Measurements from ENCODE around the gene CCDC80. TPM values are rescaled to one million over a fixed set of nuclear protein-coding genes. Genes with fewer than 3 reads are reported as not detected.

Gene CCDC80
- 0.14 TPM for polyA plus RNA-seq

GRCh38 chr3:112640930-112641801 is at the start of gene CCDC80:
Gene CCDC80, minus strand, starts transcription at chr3:112641143. Its CDS starts 1,238 bp downstream, at chr3:112639905.
- Mint-ChIP-seq H3K27me3 (peaks cover 6% of the 10 kb centered on the region), H3K36me3 (no peaks in the 10 kb centered on the region), H3K27ac (no peak within 1 kb of the TSS), H3K4me1 (peaks cover 2 to 10% (median 4%) of the 10 kb centered on the region in 3 donors), H3K4me3 (no peak within 1 kb of the TSS), H3K9me3 (no peaks in the 10 kb centered on the region)

DNA sequence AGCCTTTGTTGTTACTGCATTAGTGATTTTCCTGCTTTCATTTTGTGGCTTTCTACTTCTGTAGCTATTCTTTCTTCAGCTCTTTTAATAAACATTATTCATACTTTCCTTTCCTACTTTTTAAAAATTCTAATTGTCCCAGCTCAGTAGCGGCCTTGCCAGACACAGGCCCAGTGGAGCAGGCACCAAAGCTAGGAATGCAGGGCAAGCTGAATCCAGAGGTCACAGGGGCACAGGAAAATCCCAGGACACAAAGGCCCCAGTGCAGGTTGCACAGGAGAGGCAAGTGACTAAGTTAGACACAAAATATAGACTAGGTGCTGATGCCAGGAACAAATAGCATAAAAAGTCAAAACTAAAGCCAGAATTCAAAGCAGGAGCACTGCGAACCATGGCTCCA is 49.0 kb upstream of the CCDC80 start:
- Mint-ChIP-seq H3K4me3 (no peak overlapping the region), H3K27ac (no peak overlapping the region), H3K4me1 (peaks cover 0 to 9% (median 0%) of the 10 kb centered on the region in 3 donors), H3K36me3 (peaks cover 1% of the 10 kb centered on the region), H3K27me3 (no peaks in the 10 kb centered on the region), H3K9me3 (no peaks in the 10 kb centered on the region)

- Mint-ChIP-seq H3K4me1 (peaks cover 0 to 9% (median 0%) of the 10 kb centered on the region in 3 donors), H3K36me3 (peaks cover 1% of the 10 kb centered on the region), H3K9me3 (no peaks in the 10 kb centered on the region), H3K27ac (no peak overlapping the region), H3K27me3 (no peaks in the 10 kb centered on the region), H3K4me3 (no peak overlapping the region)
These were observed 48.4 kb upstream of the CCDC80 start for GRCh38 chr3:112689385-112689784.

DNA sequence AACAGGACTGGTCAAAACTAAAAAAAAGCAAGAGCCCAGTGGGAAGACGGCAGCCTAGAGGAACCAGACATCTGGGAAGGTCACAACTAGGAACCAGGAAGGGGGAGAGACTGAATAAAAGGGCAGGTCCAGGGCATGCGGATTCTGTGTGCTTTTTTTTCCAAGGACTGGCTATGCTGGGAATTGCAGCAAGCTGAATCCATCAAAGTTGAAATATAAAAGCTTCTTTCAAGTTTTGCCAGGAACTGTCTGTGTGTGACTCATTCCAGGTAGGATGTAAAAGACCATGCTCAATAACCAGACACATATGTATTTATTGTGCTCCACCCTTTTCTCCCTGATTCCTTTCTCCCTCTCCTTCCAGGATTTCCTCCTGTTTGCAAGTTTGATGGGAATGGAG is 47.9 kb upstream of the CCDC80 start:
- Mint-ChIP-seq H3K27ac (peak overlapping the region in 1 of 3 donors; percentile 50), H3K4me3 (no peak overlapping the region), H3K27me3 (no peaks in the 10 kb centered on the region), H3K36me3 (peaks cover 1% of the 10 kb centered on the region), H3K9me3 (no peaks in the 10 kb centered on the region), H3K4me1 (peaks cover 0 to 9% (median 0%) of the 10 kb centered on the region in 3 donors)

GRCh38 chr3:112688085-112688769 is 47.3 kb upstream of the CCDC80 start:
- no peaks in the 10 kb centered on the region for H3K27me3 Mint-ChIP-seq
- peak overlapping the region in 1 of 3 donors; percentile 50 for H3K27ac Mint-ChIP-seq
- no peaks in the 10 kb centered on the region for H3K9me3 Mint-ChIP-seq
- no peak overlapping the region for H3K4me3 Mint-ChIP-seq
- H3K36me3 Mint-ChIP-seq, result no peaks in the 10 kb centered on the region
- H3K4me1 Mint-ChIP-seq, result peaks cover 0 to 9% (median 0%) of the 10 kb centered on the region in 3 donors

DNA sequence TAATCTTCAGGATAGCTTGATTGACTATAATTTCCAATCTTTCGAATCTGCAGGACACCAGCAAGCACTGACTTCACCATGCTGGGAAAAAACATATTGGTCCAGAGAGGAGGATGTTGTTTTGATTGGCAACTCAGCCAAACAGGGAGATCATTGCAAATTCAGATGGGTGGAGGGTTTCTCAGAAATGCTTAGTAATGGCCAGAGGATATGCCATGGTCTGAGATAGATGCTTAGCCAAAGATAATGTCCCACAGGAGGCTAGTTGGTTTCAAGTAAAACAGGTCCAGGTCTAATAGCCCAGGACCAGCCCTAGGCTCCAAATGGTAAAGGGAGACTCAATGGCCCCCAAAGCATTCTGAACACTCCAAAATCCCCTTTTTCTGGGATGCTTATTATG is 46.7 kb upstream of the CCDC80 start:
- H3K4me1 Mint-ChIP-seq, result peaks cover 0 to 9% (median 0%) of the 10 kb centered on the region in 3 donors
- H3K9me3 Mint-ChIP-seq, result no peaks in the 10 kb centered on the region
- no peaks in the 10 kb centered on the region for H3K36me3 Mint-ChIP-seq
- no peaks in the 10 kb centered on the region for H3K27me3 Mint-ChIP-seq
- no peak overlapping the region for H3K4me3 Mint-ChIP-seq
- no peak overlapping the region for H3K27ac Mint-ChIP-seq

GRCh38 chr3:112687211-112687610 is 46.3 kb upstream of the CCDC80 start:
- Mint-ChIP-seq H3K4me3 (no peak overlapping the region), H3K27ac (no peak overlapping the region), H3K36me3 (no peaks in the 10 kb centered on the region), H3K4me1 (peaks cover 0 to 9% (median 0%) of the 10 kb centered on the region in 3 donors), H3K27me3 (no peaks in the 10 kb centered on the region), H3K9me3 (no peaks in the 10 kb centered on the region)

GRCh38 chr3:112685956-112686799 is 45.2 kb upstream of the CCDC80 start:
- Mint-ChIP-seq H3K27ac (no peak overlapping the region), H3K4me3 (no peak overlapping the region), H3K27me3 (no peaks in the 10 kb centered on the region), H3K36me3 (no peaks in the 10 kb centered on the region), H3K9me3 (no peaks in the 10 kb centered on the region), H3K4me1 (peaks cover 0 to 9% (median 0%) of the 10 kb centered on the region in 3 donors)

DNA sequence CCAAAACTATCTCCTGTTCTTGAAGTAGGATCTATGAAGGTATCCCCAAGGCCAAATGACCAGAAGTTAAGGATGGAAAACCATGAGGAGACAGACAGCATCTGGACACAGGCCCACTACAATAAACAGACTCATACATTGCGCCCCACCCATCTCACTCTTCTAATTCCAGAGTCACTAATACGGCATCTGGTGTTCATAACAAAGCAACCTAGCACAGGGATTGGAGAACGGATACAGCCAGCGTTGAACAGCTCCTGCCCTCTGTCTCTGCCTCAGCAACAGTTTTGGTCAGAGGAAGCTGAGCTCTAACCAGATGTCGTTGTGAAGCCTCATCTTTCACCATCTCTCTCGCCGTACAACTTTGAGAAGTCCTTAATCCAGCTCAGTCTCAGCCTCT is 44.5 kb upstream of the CCDC80 start:
- H3K27ac Mint-ChIP-seq, result no peak overlapping the region
- H3K4me1 Mint-ChIP-seq, result peaks cover 0 to 9% (median 0%) of the 10 kb centered on the region in 3 donors
- no peak overlapping the region for H3K4me3 Mint-ChIP-seq
- no peaks in the 10 kb centered on the region for H3K9me3 Mint-ChIP-seq
- H3K27me3 Mint-ChIP-seq, result no peaks in the 10 kb centered on the region
- no peaks in the 10 kb centered on the region for H3K36me3 Mint-ChIP-seq

DNA sequence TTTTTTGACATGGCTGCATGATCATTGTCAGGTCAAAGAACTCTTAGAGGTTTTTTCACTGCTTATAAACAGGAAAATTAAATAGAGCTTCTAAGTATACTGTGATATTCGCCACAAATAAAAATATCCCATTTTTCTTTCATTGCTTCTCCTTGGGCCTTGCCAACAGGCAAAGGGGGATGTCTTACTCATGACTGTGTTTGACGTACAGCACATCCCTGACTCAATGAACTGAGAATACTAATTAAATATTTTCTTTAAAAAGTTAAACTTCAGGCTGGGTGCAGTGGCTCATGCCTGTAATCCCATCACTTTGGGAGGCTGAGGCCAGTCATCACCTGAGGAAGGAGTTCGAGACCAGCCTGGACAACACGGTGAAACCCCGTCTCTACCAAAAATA is 41.4 kb upstream of the CCDC80 start:
- no peak overlapping the region for H3K4me3 Mint-ChIP-seq
- H3K27me3 Mint-ChIP-seq, result no peaks in the 10 kb centered on the region
- no peak overlapping the region for H3K27ac Mint-ChIP-seq
- H3K4me1 Mint-ChIP-seq, result no peaks in the 10 kb centered on the region
- H3K9me3 Mint-ChIP-seq, result no peaks in the 10 kb centered on the region
- no peaks in the 10 kb centered on the region for H3K36me3 Mint-ChIP-seq

GRCh38 chr3:112681822-112682325 is 40.9 kb upstream of the CCDC80 start:
- no peak overlapping the region for H3K27ac Mint-ChIP-seq
- H3K9me3 Mint-ChIP-seq, result no peaks in the 10 kb centered on the region
- no peak overlapping the region for H3K4me3 Mint-ChIP-seq
- H3K36me3 Mint-ChIP-seq, result no peaks in the 10 kb centered on the region
- peaks cover 3 to 4% (median 4%) of the 10 kb centered on the region in 3 donors for H3K4me1 Mint-ChIP-seq
- H3K27me3 Mint-ChIP-seq, result no peaks in the 10 kb centered on the region

DNA sequence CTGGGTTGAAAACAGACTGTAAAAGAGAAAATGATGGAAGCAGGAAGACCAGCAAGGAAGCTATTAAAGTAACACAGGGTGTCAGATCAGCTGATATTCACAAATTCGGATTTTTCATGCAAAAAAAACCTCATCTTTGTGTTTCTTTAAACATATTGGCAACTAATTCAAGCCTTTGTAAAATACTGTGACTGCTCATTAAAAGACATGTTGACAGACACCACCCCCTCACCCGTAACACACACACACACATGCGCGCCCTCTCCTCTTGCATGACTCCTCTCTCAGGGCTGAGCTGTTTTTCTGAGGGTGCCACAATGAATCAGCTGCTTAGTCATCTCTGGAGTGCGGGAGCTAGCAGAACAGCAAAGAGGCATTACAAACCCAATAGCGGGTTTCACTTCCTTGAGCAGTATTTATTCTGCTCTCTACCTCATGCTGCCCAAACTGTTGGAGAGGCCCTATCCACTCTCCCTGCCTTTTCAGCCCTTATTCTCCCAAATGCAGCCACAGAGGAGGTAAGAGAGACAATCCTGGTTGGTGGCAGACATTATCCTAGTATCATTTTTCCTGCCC is 35.8 kb upstream of the CCDC80 start:
- Mint-ChIP-seq H3K36me3 (no peaks in the 10 kb centered on the region), H3K9me3 (no peaks in the 10 kb centered on the region), H3K27me3 (no peaks in the 10 kb centered on the region), H3K27ac (peak overlapping the region in 1 of 3 donors; percentile 45), H3K4me3 (peak overlapping the region in 3 of 4 donors; percentile 12 to 65 (median 56)), H3K4me1 (peaks cover 15 to 24% (median 18%) of the 10 kb centered on the region in 3 donors)

- Mint-ChIP-seq H3K36me3 (no peaks in the 10 kb centered on the region), H3K9me3 (no peaks in the 10 kb centered on the region), H3K27me3 (no peaks in the 10 kb centered on the region), H3K4me1 (peaks cover 16 to 24% (median 18%) of the 10 kb centered on the region in 3 donors), H3K27ac (no peak overlapping the region), H3K4me3 (peak overlapping the region in 1 of 4 donors; percentile 59)
These were observed 35.1 kb upstream of the CCDC80 start for GRCh38 chr3:112675943-112676535.

GRCh38 chr3:112675349-112675748 is 34.4 kb upstream of the CCDC80 start:
- Mint-ChIP-seq H3K27ac (no peak overlapping the region), H3K9me3 (no peaks in the 10 kb centered on the region), H3K4me1 (peaks cover 16 to 24% (median 18%) of the 10 kb centered on the region in 3 donors), H3K36me3 (no peaks in the 10 kb centered on the region), H3K4me3 (no peak overlapping the region), H3K27me3 (no peaks in the 10 kb centered on the region)
